ENCODE results near the gene DIS3L2.

Gene DIS3L2

GRCh38 chr2:232238596-232238995 is 277.1 kb downstream of the DIS3L2 start:
- no peaks in the 10 kb centered on the region for H3K27me3 ChIP-seq (ENCODE audit: control insufficient read depth in 3 of 3, insufficient read depth in 3 of 3, low read depth in 1 of 3, low read length in 3 of 3)
- H2BK15ac ChIP-seq (ENCODE audit: low read length) = no peak overlapping the region
- no peak overlapping the region for H3K18ac ChIP-seq (ENCODE audit: low read length)
- no peak overlapping the region for H3K4me2 ChIP-seq (ENCODE audit: insufficient read depth, low read length, poor library complexity, severe bottlenecking)
- no peak overlapping the region for H3K9ac ChIP-seq (ENCODE audit: low read depth, low read length, poor library complexity)
- peaks cover 0 to 3% of the 10 kb centered on the region in 2 donors for H3K4me1 ChIP-seq (ENCODE audit: control insufficient read depth in 2 of 2, insufficient read depth in 1 of 2, low read depth in 1 of 2, low read length in 2 of 2)
- H3K9me3 ChIP-seq (replicated peaks in 1 of 2; ENCODE audit: control insufficient read depth in 2 of 2, insufficient read depth in 1 of 2, low read depth in 1 of 2, low read length in 2 of 2) = no peaks in the 10 kb centered on the region
- H2BK12ac ChIP-seq (ENCODE audit: low read length) = no peak overlapping the region
- no peak overlapping the region for H4K91ac ChIP-seq (ENCODE audit: low read depth, low read length, poor library complexity)
- H3K4ac ChIP-seq (ENCODE audit: low read length) = no peak overlapping the region
- no peak overlapping the region for H2AK5ac ChIP-seq (ENCODE audit: low read depth, low read length)
- H3K23ac ChIP-seq (ENCODE audit: low read depth, low read length, poor library complexity) = no peak overlapping the region
- H4K8ac ChIP-seq (ENCODE audit: low read depth, low read length) = no peak overlapping the region
- H3K4me3 ChIP-seq (ENCODE audit: low read length in 2 of 2) = no peak overlapping the region
- H2BK5ac ChIP-seq (ENCODE audit: low read length) = no peak overlapping the region
- no peak for DNase-seq (ENCODE audit: low spot score)
- no peak overlapping the region for H3K14ac ChIP-seq (ENCODE audit: low read length)
- no peak overlapping the region for H2BK120ac ChIP-seq (ENCODE audit: low read depth, low read length)
- no peaks in the 10 kb centered on the region for H3K79me1 ChIP-seq (ENCODE audit: low read depth, low read length)
- WGBS, 2 donors (ENCODE audit: extremely low coverage in 2 of 2, insufficient read length in 2 of 2, insufficient replicate concordance in 1 of 2) = no CpG with 5 or more reads among the region's 6 CpGs
- H3K27ac ChIP-seq (replicated peaks; ENCODE audit: low read length) = no peak overlapping the region
- H2AFZ ChIP-seq (ENCODE audit: low read length) = no peak overlapping the region
- H3K36me3 ChIP-seq (replicated peaks in 1 of 2; ENCODE audit: control insufficient read depth in 2 of 2, insufficient read depth in 2 of 2, low read length in 2 of 2) = peaks cover 0 to 8% of the 10 kb centered on the region in 2 donors

GRCh38 chr2:232239951-232240681 is 278.6 kb downstream of the DIS3L2 start:
- peaks cover 0 to 8% of the 10 kb centered on the region in 2 donors for H3K36me3 ChIP-seq (replicated peaks in 1 of 2; ENCODE audit: control insufficient read depth in 2 of 2, insufficient read depth in 2 of 2, low read length in 2 of 2)
- no peak overlapping the region for H2BK15ac ChIP-seq (ENCODE audit: low read length)
- no peaks in the 10 kb centered on the region for H3K27me3 ChIP-seq (ENCODE audit: control insufficient read depth in 3 of 3, insufficient read depth in 3 of 3, low read depth in 1 of 3, low read length in 3 of 3)
- H3K4me2 ChIP-seq (ENCODE audit: insufficient read depth, low read length, poor library complexity, severe bottlenecking) = no peak overlapping the region
- H3K79me1 ChIP-seq (ENCODE audit: low read depth, low read length) = no peaks in the 10 kb centered on the region
- no peak overlapping the region for H3K27ac ChIP-seq (replicated peaks; ENCODE audit: low read length)
- DNase-seq (ENCODE audit: low spot score) = no peak
- peaks cover 0 to 3% of the 10 kb centered on the region in 2 donors for H3K4me1 ChIP-seq (ENCODE audit: control insufficient read depth in 2 of 2, insufficient read depth in 1 of 2, low read depth in 1 of 2, low read length in 2 of 2)
- no CpG with 5 or more reads among the region's 6 CpGs for WGBS, 2 donors (ENCODE audit: extremely low coverage in 2 of 2, insufficient read length in 2 of 2, insufficient replicate concordance in 1 of 2)
- no peak overlapping the region for H2AFZ ChIP-seq (ENCODE audit: low read length)
- H3K4me3 ChIP-seq (ENCODE audit: low read length in 2 of 2) = no peak overlapping the region
- no peaks in the 10 kb centered on the region for H3K9me3 ChIP-seq (replicated peaks in 1 of 2; ENCODE audit: control insufficient read depth in 2 of 2, insufficient read depth in 1 of 2, low read depth in 1 of 2, low read length in 2 of 2)
- H4K8ac ChIP-seq (ENCODE audit: low read depth, low read length) = no peak overlapping the region
- no peak overlapping the region for H3K4ac ChIP-seq (ENCODE audit: low read length)
- H2BK120ac ChIP-seq (ENCODE audit: low read depth, low read length) = no peak overlapping the region
- H3K23ac ChIP-seq (ENCODE audit: low read depth, low read length, poor library complexity) = no peak overlapping the region
- no peak overlapping the region for H3K14ac ChIP-seq (ENCODE audit: low read length)
- no peak overlapping the region for H3K9ac ChIP-seq (ENCODE audit: low read depth, low read length, poor library complexity)
- H2AK5ac ChIP-seq (ENCODE audit: low read depth, low read length) = no peak overlapping the region
- H4K91ac ChIP-seq (ENCODE audit: low read depth, low read length, poor library complexity) = no peak overlapping the region
- no peak overlapping the region for H2BK5ac ChIP-seq (ENCODE audit: low read length)
- H3K18ac ChIP-seq (ENCODE audit: low read length) = no peak overlapping the region
- no peak overlapping the region for H2BK12ac ChIP-seq (ENCODE audit: low read length)

DNA sequence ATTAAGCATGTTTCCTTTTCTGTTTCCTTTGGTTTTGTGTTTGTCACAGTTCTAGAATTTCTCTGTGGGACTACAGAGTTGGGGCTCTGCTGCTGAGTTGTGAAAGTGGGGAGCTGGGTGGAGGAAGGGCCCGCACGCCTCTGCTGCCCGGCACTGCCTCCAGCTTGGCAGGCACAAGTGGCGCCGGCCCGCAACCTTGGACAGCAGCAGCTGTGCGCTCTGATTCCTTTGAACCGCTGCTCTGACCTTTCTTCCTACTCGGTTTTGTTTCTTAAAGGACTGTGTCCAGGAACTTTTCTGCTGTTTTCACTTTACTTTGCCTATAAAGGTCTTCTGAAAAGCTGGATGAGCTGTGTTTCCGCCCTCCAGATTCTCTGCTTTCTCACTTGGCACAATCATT is 279.4 kb downstream of the DIS3L2 start:
- H3K9me3 ChIP-seq (replicated peaks in 1 of 2; ENCODE audit: control insufficient read depth in 2 of 2, insufficient read depth in 1 of 2, low read depth in 1 of 2, low read length in 2 of 2) = no peaks in the 10 kb centered on the region
- H4K8ac ChIP-seq (ENCODE audit: low read depth, low read length) = no peak overlapping the region
- peaks cover 0 to 8% of the 10 kb centered on the region in 2 donors for H3K36me3 ChIP-seq (replicated peaks in 1 of 2; ENCODE audit: control insufficient read depth in 2 of 2, insufficient read depth in 2 of 2, low read length in 2 of 2)
- H3K27me3 ChIP-seq (ENCODE audit: control insufficient read depth in 3 of 3, insufficient read depth in 3 of 3, low read depth in 1 of 3, low read length in 3 of 3) = no peaks in the 10 kb centered on the region
- H2BK15ac ChIP-seq (ENCODE audit: low read length) = no peak overlapping the region
- no peak overlapping the region for H2AK5ac ChIP-seq (ENCODE audit: low read depth, low read length)
- H3K4me1 ChIP-seq (ENCODE audit: control insufficient read depth in 2 of 2, insufficient read depth in 1 of 2, low read depth in 1 of 2, low read length in 2 of 2) = no peaks in the 10 kb centered on the region
- H4K91ac ChIP-seq (ENCODE audit: low read depth, low read length, poor library complexity) = no peak overlapping the region
- H3K18ac ChIP-seq (ENCODE audit: low read length) = no peak overlapping the region
- H3K4me3 ChIP-seq (ENCODE audit: low read length in 2 of 2) = no peak overlapping the region
- H2BK5ac ChIP-seq (ENCODE audit: low read length) = no peak overlapping the region
- no peak overlapping the region for H2AFZ ChIP-seq (ENCODE audit: low read length)
- no peak overlapping the region for H3K23ac ChIP-seq (ENCODE audit: low read depth, low read length, poor library complexity)
- H3K4ac ChIP-seq (ENCODE audit: low read length) = no peak overlapping the region
- no peak overlapping the region for H3K27ac ChIP-seq (replicated peaks; ENCODE audit: low read length)
- no peak for DNase-seq (ENCODE audit: low spot score)
- H3K4me2 ChIP-seq (ENCODE audit: insufficient read depth, low read length, poor library complexity, severe bottlenecking) = no peak overlapping the region
- no peak overlapping the region for H2BK120ac ChIP-seq (ENCODE audit: low read depth, low read length)
- H3K9ac ChIP-seq (ENCODE audit: low read depth, low read length, poor library complexity) = no peak overlapping the region
- no peak overlapping the region for H3K14ac ChIP-seq (ENCODE audit: low read length)
- H3K79me1 ChIP-seq (ENCODE audit: low read depth, low read length) = no peaks in the 10 kb centered on the region
- WGBS, 2 donors (ENCODE audit: extremely low coverage in 2 of 2, insufficient read length in 2 of 2, insufficient replicate concordance in 1 of 2) = no CpG with 5 or more reads among the region's 10 CpGs
- H2BK12ac ChIP-seq (ENCODE audit: low read length) = no peak overlapping the region

GRCh38 chr2:232242316-232242715 is 280.8 kb downstream of the DIS3L2 start:
- Histone ChIP-seq H3K4me3 (ENCODE audit: low read length in 2 of 2) (no peak overlapping the region), H3K36me3 (replicated peaks in 1 of 2; ENCODE audit: control insufficient read depth in 2 of 2, insufficient read depth in 2 of 2, low read length in 2 of 2) (peaks cover 0 to 8% of the 10 kb centered on the region in 2 donors), H2BK120ac (ENCODE audit: low read depth, low read length) (no peak overlapping the region), H3K9ac (ENCODE audit: low read depth, low read length, poor library complexity) (no peak overlapping the region), H3K18ac (ENCODE audit: low read length) (no peak overlapping the region), H4K8ac (ENCODE audit: low read depth, low read length) (no peak overlapping the region), H2AFZ (ENCODE audit: low read length) (no peak overlapping the region), H3K27ac (replicated peaks; ENCODE audit: low read length) (no peak overlapping the region), H3K4ac (ENCODE audit: low read length) (no peak overlapping the region), H2BK12ac (ENCODE audit: low read length) (no peak overlapping the region), H3K27me3 (ENCODE audit: control insufficient read depth in 3 of 3, insufficient read depth in 3 of 3, low read depth in 1 of 3, low read length in 3 of 3) (no peaks in the 10 kb centered on the region), H2BK5ac (ENCODE audit: low read length) (no peak overlapping the region), H3K23ac (ENCODE audit: low read depth, low read length, poor library complexity) (no peak overlapping the region), H3K4me1 (ENCODE audit: control insufficient read depth in 2 of 2, insufficient read depth in 1 of 2, low read depth in 1 of 2, low read length in 2 of 2) (peaks cover 0 to 9% of the 10 kb centered on the region in 2 donors), H3K79me1 (ENCODE audit: low read depth, low read length) (no peaks in the 10 kb centered on the region), H4K91ac (ENCODE audit: low read depth, low read length, poor library complexity) (no peak overlapping the region), H3K14ac (ENCODE audit: low read length) (no peak overlapping the region), H3K9me3 (replicated peaks in 1 of 2; ENCODE audit: control insufficient read depth in 2 of 2, insufficient read depth in 1 of 2, low read depth in 1 of 2, low read length in 2 of 2) (no peaks in the 10 kb centered on the region), H2BK15ac (ENCODE audit: low read length) (no peak overlapping the region), H2AK5ac (ENCODE audit: low read depth, low read length) (no peak overlapping the region), H3K4me2 (ENCODE audit: insufficient read depth, low read length, poor library complexity, severe bottlenecking) (no peak overlapping the region)
- DNase-seq (ENCODE audit: low spot score) = no peak
- no CpG with 5 or more reads among the region's 2 CpGs for whole genome bisulfite sequencing, 2 donors (ENCODE audit: extremely low coverage in 2 of 2, insufficient read length in 2 of 2, insufficient replicate concordance in 1 of 2)
